Smooth muscle cell (in vitro differentiated cells): ENCODE measurements around the gene GNPTG. TPM values are rescaled to one million over a fixed set of nuclear protein-coding genes. Genes with fewer than 3 reads are reported as not detected.

Experiments used
- DNase-seq: peaks from one replicate; lab custom pipeline; 2025; ENCODE audit not compliant: unreplicated experiment; lab: John Stamatoyannopoulos, UW
- H2AFZ ChIP-seq: fragments of 200-600 bp; sonication (generic); 2 replicates; pipeline ENCODE4 v1.6.0; 2016; ENCODE audit warnings: antibody characterized with exemption, low read depth, mild to moderate bottlenecking
- H3F3A ChIP-seq: fragments of 200-600 bp; sonication (generic); 2 replicates; pipeline ENCODE4 v1.6.0; 2017; ENCODE audit warnings: antibody characterized with exemption, low read depth
- H3K27ac ChIP-seq: fragments of 200-600 bp; sonication (generic); 2 replicates; pipeline ENCODE4 v1.5.1; 2016; ENCODE audit warnings: low read depth, mild to moderate bottlenecking
- H3K27me3 ChIP-seq: fragments of 200-600 bp; sonication (generic); 2 replicates; pipeline ENCODE4 v1.6.1; 2016; ENCODE audit warnings: low read depth, mild to moderate bottlenecking
- H3K36me3 ChIP-seq: fragments of 200-600 bp; sonication (generic); 2 replicates; pipeline ENCODE4 v1.5.1; 2016; ENCODE audit warnings: low read depth
- H3K4me1 ChIP-seq: fragments of 200-600 bp; sonication (generic); 2 replicates; pipeline ENCODE4 v1.5.1; 2016; ENCODE audit warnings: low read depth
- H3K4me2 ChIP-seq: fragments of 200-600 bp; sonication (generic); 2 replicates; pipeline ENCODE4 v1.6.0; 2016; ENCODE audit warnings: mild to moderate bottlenecking
- H3K4me3 ChIP-seq: fragments of 200-600 bp; sonication (generic); 2 replicates; pipeline ENCODE4 v1.5.1; 2016; ENCODE audit warnings: mild to moderate bottlenecking
- H3K79me2 ChIP-seq: fragments of 200-600 bp; sonication (generic); 2 replicates; pipeline ENCODE4 v1.6.0; 2016; ENCODE audit warnings: low read depth, mild to moderate bottlenecking
- H3K9ac ChIP-seq: fragments of 200-600 bp; sonication (generic); 2 replicates; pipeline ENCODE4 v1.6.0; 2016; ENCODE audit warnings: low read depth
- H3K9me3 ChIP-seq: fragments of 200-600 bp; sonication (generic); replicated peaks from 2 replicates; pipeline ENCODE4 v1.5.1; 2016; ENCODE audit warnings: low read depth
- H4K20me1 ChIP-seq: fragments of 200-600 bp; sonication (generic); 2 replicates; pipeline ENCODE4 v1.6.0; 2016; ENCODE audit warnings: low read depth
- CTCF ChIP-seq: fragments of 200-600 bp; sonication (generic); IDR thresholded peaks from 2 replicates; pipeline ENCODE4 v1.5.1; 2017; ENCODE audit warnings: borderline replicate concordance, mild to moderate bottlenecking, antibody characterized with exemption; ENCODE audit not compliant: insufficient read depth, poor library complexity, severe bottlenecking
- WGBS: methylation state at CpG from one replicate; pipeline ENCODE4 v1.1.7; 2016; ENCODE audit warnings: low lambda C conversion rate; 5-methylcytosine and 5-hydroxymethylcytosine counted together
- polyA plus RNA-seq: library from polyadenylated mRNA; unstranded; fragments of >200 nt; fragmentation: Nextera tagmentation; extraction: Ambion mirVana; gene quantifications from 2 replicates; pipeline ENCODE4 v1.2.1, GENCODE V29; 2016
- total RNA-seq: library from RNA; depleted of rRNA; stranded (reverse); fragments of >200 nt; gene quantifications from 2 replicates; pipeline ENCODE4 v1.2.3, GENCODE V29; 2014

The GNPTG gene
- total and polyA plus RNA-seq, 2 experiments from 2014 or later: 28.0 to 73.3 TPM

DNA sequence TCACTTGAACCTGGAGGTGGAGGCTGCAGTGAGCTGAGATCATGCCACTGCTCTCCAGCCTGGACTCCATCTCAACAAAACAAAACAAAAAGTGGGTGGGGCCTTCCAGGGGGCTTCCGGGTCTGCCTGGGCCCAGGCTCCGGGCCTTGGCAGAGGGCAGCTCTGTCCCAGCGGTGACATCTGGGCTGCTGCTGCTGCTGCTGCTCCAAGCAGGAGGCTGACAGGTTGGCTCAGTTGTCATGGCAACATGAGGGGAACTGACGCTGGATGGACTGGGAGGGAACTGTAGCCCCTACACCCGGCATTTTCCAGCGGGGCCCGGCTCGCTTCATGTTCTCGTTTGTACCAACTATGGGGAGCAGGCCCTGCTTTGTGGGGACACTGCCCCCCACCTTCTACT, 14.2 kb upstream of the GNPTG start:
- Histone ChIP-seq H3K36me3 (no peaks in the 10 kb centered on the region), H3K9ac (no peak overlapping the region), H3K4me2 (no peak overlapping the region), H3K9me3 (no peaks in the 10 kb centered on the region), H4K20me1 (no peaks in the 10 kb centered on the region), H3K4me1 (peaks cover under 1% of the 10 kb centered on the region), H3K27ac (no peak overlapping the region), H2AFZ (no peak overlapping the region), H3K4me3 (no peak overlapping the region), H3F3A (no peaks in the 10 kb centered on the region), H3K79me2 (no peaks in the 10 kb centered on the region), H3K27me3 (peaks cover 49% of the 10 kb centered on the region)
- TF ChIP-seq CTCF: no peak
- WGBS: 78% methylated on average over 4 of the region's 9 CpGs
- no peak for DNase-seq

- peak; percentile 37 for TF ChIP-seq CTCF
- no peak for DNase-seq
- Histone ChIP-seq H2AFZ (no peak overlapping the region), H3K27ac (no peak overlapping the region), H3K4me3 (no peak overlapping the region), H4K20me1 (no peaks in the 10 kb centered on the region), H3K36me3 (no peaks in the 10 kb centered on the region), H3K79me2 (no peaks in the 10 kb centered on the region), H3K4me1 (no peaks in the 10 kb centered on the region), H3K4me2 (no peak overlapping the region), H3F3A (no peaks in the 10 kb centered on the region), H3K9me3 (no peaks in the 10 kb centered on the region), H3K27me3 (peaks cover 41% of the 10 kb centered on the region), H3K9ac (no peak overlapping the region)
- 66% methylated on average over 24 of the region's 30 CpGs for WGBS
Observed at GRCh38 chr16:1338119-1338730, 13.5 kb upstream of the GNPTG start.

DNA sequence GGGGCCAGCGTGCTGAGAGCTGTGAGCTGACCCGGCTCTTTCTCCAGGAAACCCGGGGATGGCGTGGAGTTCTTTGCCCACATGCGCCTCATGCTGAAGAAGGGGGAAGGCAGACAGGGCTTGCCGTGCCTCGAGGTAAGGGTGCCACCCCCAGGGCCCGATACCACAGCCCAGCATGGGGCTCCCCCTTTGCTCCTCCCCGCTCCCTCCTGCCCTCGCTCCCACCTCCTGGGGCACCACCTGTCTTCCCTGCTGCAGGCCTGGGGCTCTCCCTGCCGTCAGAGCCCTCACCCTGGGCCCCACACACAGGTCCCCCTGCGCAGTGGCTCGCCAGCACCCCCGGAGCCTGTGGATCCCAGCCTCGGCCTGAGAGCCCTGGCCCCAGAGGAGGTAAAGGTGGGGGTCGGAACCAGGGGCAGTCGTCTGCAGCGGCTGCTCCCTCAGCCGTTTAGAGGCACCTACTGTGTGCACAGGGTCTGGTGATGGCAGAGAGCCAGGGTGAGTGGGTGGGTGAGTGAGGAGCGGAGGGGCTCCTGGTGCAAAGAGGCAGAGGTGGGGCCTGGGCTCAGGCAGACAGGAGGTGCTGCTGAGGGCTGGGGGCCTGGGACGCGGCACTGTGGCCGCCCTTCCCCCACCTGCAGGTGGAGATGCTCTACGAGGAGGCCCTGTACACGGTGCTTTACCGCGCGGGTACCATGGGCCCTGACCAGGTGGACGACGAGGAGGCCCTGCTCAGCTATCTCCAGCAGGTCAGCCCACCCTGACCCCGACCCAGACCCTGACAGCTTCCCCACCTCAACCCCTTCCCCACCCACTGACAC, 12.7 kb upstream of the GNPTG start:
- H2AFZ ChIP-seq: no peak overlapping the region

More for the DNA sequence above, 12.7 kb upstream of the GNPTG start:
- H3K4me3 ChIP-seq: no peak overlapping the region
- H3F3A ChIP-seq: no peaks in the 10 kb centered on the region
- WGBS: 80% methylated on average over 21 of the region's 31 CpGs
- no peaks in the 10 kb centered on the region for H3K79me2 ChIP-seq
- H3K4me1 ChIP-seq: no peaks in the 10 kb centered on the region
- no peak for TF ChIP-seq CTCF
- H3K27ac ChIP-seq: no peak overlapping the region
- no peaks in the 10 kb centered on the region for H3K9me3 ChIP-seq
- no peak for DNase-seq
- H3K27me3 ChIP-seq: peaks cover 33% of the 10 kb centered on the region
- no peaks in the 10 kb centered on the region for H3K36me3 ChIP-seq
- H3K4me2 ChIP-seq: no peak overlapping the region
- no peaks in the 10 kb centered on the region for H4K20me1 ChIP-seq
- H3K9ac ChIP-seq: no peak overlapping the region
